SK-N-SH treated with all-trans-retinoic acid at 6 μM for 48 hours (cell line): Measurements from ENCODE around the gene ZBTB7A.

Experiments
- ARNTL ChIP-seq: fragments of 450-650 bp; formaldehyde crosslinking; IDR thresholded peaks from 2 replicates; pipeline ENCODE4 v1.5.0; 2020; ENCODE audit warnings: low read depth, mild to moderate bottlenecking, moderate library complexity, borderline replicate concordance
- GLIS3 ChIP-seq: fragments of 250-450 bp; sonication (Bioruptor Pico); IDR thresholded peaks from 2 replicates; pipeline ENCODE4 v1.5.0; 2020; ENCODE audit warnings: mild to moderate bottlenecking, moderate library complexity
- ISL1 ChIP-seq: fragments of 250-450 bp; sonication (Bioruptor Pico); IDR thresholded peaks from 2 replicates; pipeline ENCODE4 v2.1.2; 2022; ENCODE audit warnings: mild to moderate bottlenecking, moderate library complexity
- OSR1 ChIP-seq: fragments of 250-450 bp; sonication (Bioruptor Pico); IDR thresholded peaks from 2 replicates; pipeline ENCODE4 v1.8.0; 2022; ENCODE audit warnings: moderate library complexity, mild to moderate bottlenecking, inconsistent platforms
- RARB ChIP-seq: fragments of 250-450 bp; sonication (Bioruptor Pico); IDR thresholded peaks from 2 replicates; pipeline ENCODE4 v1.8.0; 2021; ENCODE audit warnings: mild to moderate bottlenecking, moderate library complexity
- SNAI2 ChIP-seq: fragments of 250-450 bp; sonication (Bioruptor Pico); IDR thresholded peaks from 2 replicates; pipeline ENCODE4 v1.5.0; 2020; ENCODE audit warnings: mild to moderate bottlenecking, moderate library complexity
- ZFP30 ChIP-seq: fragments of 450-650 bp; formaldehyde crosslinking; IDR thresholded peaks from 2 replicates; pipeline ENCODE4 v1.5.0; 2022; ENCODE audit warnings: mild to moderate bottlenecking, moderate library complexity
- ZNF70 ChIP-seq: fragments of 450-650 bp; formaldehyde crosslinking; IDR thresholded peaks from 2 replicates; pipeline ENCODE4 v1.5.0; 2020; ENCODE audit warnings: mild to moderate bottlenecking, moderate library complexity
- ZNF8 ChIP-seq: fragments of 450-650 bp; formaldehyde crosslinking; IDR thresholded peaks from 2 replicates; pipeline ENCODE4 v1.5.0; 2020; ENCODE audit warnings: mild to moderate bottlenecking, moderate library complexity
- TF ChIP-seq, protein P1 (sequence below): fragments of 250-450 bp; sonication (Bioruptor Pico); IDR thresholded peaks from 2 replicates; pipeline ENCODE4 v1.8.0; 2020; ENCODE audit warnings: mild to moderate bottlenecking, moderate library complexity, borderline replicate concordance
- TF ChIP-seq, protein P2 (sequence below): fragments of 250-450 bp; sonication (Bioruptor Pico); IDR thresholded peaks from 2 replicates; pipeline ENCODE4 v1.5.1; 2021; ENCODE audit warnings: mild to moderate bottlenecking, moderate library complexity
- TF ChIP-seq, protein P3 (sequence below): fragments of 250-450 bp; sonication (Bioruptor Pico); IDR thresholded peaks from 2 replicates; pipeline ENCODE4 v1.5.1; 2020; ENCODE audit warnings: low read depth, mild to moderate bottlenecking, moderate library complexity
- TF ChIP-seq, protein P4 (sequence below): fragments of 250-450 bp; sonication (Bioruptor Pico); IDR thresholded peaks from 2 replicates; pipeline ENCODE4 v1.8.0; 2021; ENCODE audit warnings: low read depth, mild to moderate bottlenecking, moderate library complexity, borderline replicate concordance

DNA sequence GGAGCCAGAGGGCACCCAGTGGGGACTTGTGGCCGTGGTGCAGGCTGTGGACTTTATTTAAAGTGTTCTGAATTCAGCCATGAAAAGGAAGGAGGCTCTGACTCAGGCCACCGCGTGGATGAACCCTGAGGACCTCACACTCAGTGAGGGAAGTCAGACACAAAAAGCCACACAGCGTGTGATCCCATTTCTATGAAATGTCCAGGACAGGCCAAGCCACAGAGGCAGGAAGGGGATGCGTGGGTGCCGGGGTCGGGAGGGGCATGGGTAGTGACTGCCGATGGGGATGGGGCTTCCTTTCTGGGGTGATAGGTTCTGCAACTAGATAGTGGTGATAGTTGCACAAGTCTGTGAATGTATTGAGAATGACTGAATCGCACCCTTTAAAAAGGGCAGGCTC is 8.7 kb upstream of the ZBTB7A start:
- no peak for TF ChIP-seq ISL1
- TF ChIP-seq, protein P1, sequence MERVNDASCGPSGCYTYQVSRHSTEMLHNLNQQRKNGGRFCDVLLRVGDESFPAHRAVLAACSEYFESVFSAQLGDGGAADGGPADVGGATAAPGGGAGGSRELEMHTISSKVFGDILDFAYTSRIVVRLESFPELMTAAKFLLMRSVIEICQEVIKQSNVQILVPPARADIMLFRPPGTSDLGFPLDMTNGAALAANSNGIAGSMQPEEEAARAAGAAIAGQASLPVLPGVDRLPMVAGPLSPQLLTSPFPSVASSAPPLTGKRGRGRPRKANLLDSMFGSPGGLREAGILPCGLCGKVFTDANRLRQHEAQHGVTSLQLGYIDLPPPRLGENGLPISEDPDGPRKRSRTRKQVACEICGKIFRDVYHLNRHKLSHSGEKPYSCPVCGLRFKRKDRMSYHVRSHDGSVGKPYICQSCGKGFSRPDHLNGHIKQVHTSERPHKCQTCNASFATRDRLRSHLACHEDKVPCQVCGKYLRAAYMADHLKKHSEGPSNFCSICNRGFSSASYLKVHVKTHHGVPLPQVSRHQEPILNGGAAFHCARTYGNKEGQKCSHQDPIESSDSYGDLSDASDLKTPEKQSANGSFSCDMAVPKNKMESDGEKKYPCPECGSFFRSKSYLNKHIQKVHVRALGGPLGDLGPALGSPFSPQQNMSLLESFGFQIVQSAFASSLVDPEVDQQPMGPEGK = no peak
- TF ChIP-seq GLIS3 = no peak
- TF ChIP-seq, protein P2, sequence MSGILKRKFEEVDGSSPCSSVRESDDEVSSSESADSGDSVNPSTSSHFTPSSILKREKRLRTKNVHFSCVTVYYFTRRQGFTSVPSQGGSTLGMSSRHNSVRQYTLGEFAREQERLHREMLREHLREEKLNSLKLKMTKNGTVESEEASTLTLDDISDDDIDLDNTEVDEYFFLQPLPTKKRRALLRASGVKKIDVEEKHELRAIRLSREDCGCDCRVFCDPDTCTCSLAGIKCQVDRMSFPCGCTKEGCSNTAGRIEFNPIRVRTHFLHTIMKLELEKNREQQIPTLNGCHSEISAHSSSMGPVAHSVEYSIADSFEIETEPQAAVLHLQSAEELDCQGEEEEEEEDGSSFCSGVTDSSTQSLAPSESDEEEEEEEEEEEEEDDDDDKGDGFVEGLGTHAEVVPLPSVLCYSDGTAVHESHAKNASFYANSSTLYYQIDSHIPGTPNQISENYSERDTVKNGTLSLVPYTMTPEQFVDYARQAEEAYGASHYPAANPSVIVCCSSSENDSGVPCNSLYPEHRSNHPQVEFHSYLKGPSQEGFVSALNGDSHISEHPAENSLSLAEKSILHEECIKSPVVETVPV (CRISPR knock-in tag) = no peak
- no peak for TF ChIP-seq ZFP30 (CRISPR knock-in tag)
- TF ChIP-seq RARB (CRISPR knock-in tag) = no peak
- no peak for TF ChIP-seq OSR1 (CRISPR knock-in tag)
- no peak for TF ChIP-seq ARNTL (CRISPR knock-in tag)
- no peak for TF ChIP-seq SNAI2 (CRISPR knock-in tag)
- TF ChIP-seq ZNF70 (CRISPR knock-in tag) = no peak
- TF ChIP-seq, protein P3, sequence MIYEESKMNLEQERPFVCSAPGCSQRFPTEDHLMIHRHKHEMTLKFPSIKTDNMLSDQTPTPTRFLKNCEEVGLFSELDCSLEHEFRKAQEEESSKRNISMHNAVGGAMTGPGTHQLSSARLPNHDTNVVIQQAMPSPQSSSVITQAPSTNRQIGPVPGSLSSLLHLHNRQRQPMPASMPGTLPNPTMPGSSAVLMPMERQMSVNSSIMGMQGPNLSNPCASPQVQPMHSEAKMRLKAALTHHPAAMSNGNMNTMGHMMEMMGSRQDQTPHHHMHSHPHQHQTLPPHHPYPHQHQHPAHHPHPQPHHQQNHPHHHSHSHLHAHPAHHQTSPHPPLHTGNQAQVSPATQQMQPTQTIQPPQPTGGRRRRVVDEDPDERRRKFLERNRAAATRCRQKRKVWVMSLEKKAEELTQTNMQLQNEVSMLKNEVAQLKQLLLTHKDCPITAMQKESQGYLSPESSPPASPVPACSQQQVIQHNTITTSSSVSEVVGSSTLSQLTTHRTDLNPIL (CRISPR knock-in tag) = no peak
- TF ChIP-seq ZNF8 (CRISPR knock-in tag) = no peak
- TF ChIP-seq, protein P4, sequence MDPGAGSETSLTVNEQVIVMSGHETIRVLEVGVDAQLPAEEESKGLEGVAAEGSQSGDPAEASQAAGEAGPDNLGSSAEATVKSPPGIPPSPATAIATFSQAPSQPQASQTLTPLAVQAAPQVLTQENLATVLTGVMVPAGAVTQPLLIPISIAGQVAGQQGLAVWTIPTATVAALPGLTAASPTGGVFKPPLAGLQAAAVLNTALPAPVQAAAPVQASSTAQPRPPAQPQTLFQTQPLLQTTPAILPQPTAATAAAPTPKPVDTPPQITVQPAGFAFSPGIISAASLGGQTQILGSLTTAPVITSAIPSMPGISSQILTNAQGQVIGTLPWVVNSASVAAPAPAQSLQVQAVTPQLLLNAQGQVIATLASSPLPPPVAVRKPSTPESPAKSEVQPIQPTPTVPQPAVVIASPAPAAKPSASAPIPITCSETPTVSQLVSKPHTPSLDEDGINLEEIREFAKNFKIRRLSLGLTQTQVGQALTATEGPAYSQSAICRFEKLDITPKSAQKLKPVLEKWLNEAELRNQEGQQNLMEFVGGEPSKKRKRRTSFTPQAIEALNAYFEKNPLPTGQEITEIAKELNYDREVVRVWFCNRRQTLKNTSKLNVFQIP (CRISPR knock-in tag) = no peak
